MM.1S (cell line): ENCODE data around the gene ALLC.

Experiments
- DNase-seq: peaks from one replicate; pipeline ENCODE4 v3.0.0-alpha.2; 2015
- H2AFZ ChIP-seq: fragments of 300-600 bp; sonication (generic); 2 replicates; pipeline ENCODE4 v1.6.0; 2016; ENCODE audit warnings: antibody characterized with exemption, low read length
- H3F3A ChIP-seq: fragments of 300-600 bp; sonication (generic); 2 replicates; pipeline ENCODE4 v1.6.1; 2016; ENCODE audit warnings: mild to moderate bottlenecking, antibody characterized with exemption, low read length, moderate library complexity, mixed read lengths; ENCODE audit not compliant: insufficient read depth
- H3K27ac ChIP-seq: fragments of 300-600 bp; sonication (generic); 2 replicates; pipeline ENCODE4 v1.5.1; 2016; ENCODE audit warnings: mild to moderate bottlenecking, low read length
- H3K27me3 ChIP-seq: fragments of 300-600 bp; sonication (generic); replicated peaks from 2 replicates; pipeline ENCODE4 v1.6.0; 2016; ENCODE audit warnings: low read length; ENCODE audit not compliant: insufficient read depth
- H3K36me3 ChIP-seq: fragments of 300-600 bp; sonication (generic); replicated peaks from 2 replicates; pipeline ENCODE4 v1.6.1; 2016; ENCODE audit warnings: mild to moderate bottlenecking, low read length, mixed read lengths; ENCODE audit not compliant: insufficient read depth
- H3K4me1 ChIP-seq: fragments of 300-600 bp; sonication (generic); 2 replicates; pipeline ENCODE4 v1.6.1; 2016; ENCODE audit warnings: low read length, mixed read lengths
- H3K4me2 ChIP-seq: fragments of 300-600 bp; sonication (generic); 2 replicates; pipeline ENCODE4 v1.6.0; 2016; ENCODE audit warnings: low read depth, low read length
- H3K4me3 ChIP-seq: fragments of 300-600 bp; sonication (generic); 2 replicates; pipeline ENCODE4 v1.5.1; 2016; ENCODE audit warnings: low read length, mixed read lengths
- H3K79me2 ChIP-seq: fragments of 300-600 bp; sonication (generic); 2 replicates; pipeline ENCODE4 v1.6.1; 2016; ENCODE audit warnings: mixed run types, low read length, mixed read lengths
- H3K9ac ChIP-seq: fragments of 300-600 bp; sonication (generic); 2 replicates; pipeline ENCODE4 v1.6.1; 2016; ENCODE audit warnings: low read length, mixed read lengths
- H3K9me2 ChIP-seq: fragments of 300-600 bp; sonication (generic); replicated peaks from 2 replicates; pipeline ENCODE4 v1.6.1; 2016; ENCODE audit warnings: mild to moderate bottlenecking, low read length, mixed read lengths; ENCODE audit not compliant: insufficient read depth
- H3K9me3 ChIP-seq: fragments of 300-600 bp; sonication (generic); replicated peaks from 2 replicates; pipeline ENCODE4 v1.6.1; 2016; ENCODE audit warnings: mild to moderate bottlenecking, low read length, mixed read lengths; ENCODE audit not compliant: insufficient read depth
- H4K20me1 ChIP-seq: fragments of 300-600 bp; sonication (generic); 2 replicates; pipeline ENCODE4 v1.6.1; 2016; ENCODE audit warnings: mild to moderate bottlenecking, low read length, moderate library complexity, mixed read lengths; ENCODE audit not compliant: insufficient read depth
- EZH2 ChIP-seq: fragments of 300-600 bp; sonication (generic); optimal IDR thresholded peaks from 2 replicates; pipeline ENCODE3; 2017; ENCODE audit warnings: low read depth, mild to moderate bottlenecking, antibody characterized with exemption, low read length, mixed read lengths
- EZH2phosphoT487 ChIP-seq: fragments of 300-600 bp; sonication (generic); IDR thresholded peaks from 2 replicates; pipeline ENCODE4 v1.6.1; 2018; ENCODE audit warnings: antibody characterized with exemption, low read length
- TF ChIP-seq, protein P1 (sequence below): fragments of 300-600 bp; sonication (generic); IDR thresholded peaks from 2 replicates; pipeline ENCODE4 v1.5.1; 2016; ENCODE audit warnings: antibody characterized with exemption, low read length, mixed read lengths

Gene ALLC

DNA sequence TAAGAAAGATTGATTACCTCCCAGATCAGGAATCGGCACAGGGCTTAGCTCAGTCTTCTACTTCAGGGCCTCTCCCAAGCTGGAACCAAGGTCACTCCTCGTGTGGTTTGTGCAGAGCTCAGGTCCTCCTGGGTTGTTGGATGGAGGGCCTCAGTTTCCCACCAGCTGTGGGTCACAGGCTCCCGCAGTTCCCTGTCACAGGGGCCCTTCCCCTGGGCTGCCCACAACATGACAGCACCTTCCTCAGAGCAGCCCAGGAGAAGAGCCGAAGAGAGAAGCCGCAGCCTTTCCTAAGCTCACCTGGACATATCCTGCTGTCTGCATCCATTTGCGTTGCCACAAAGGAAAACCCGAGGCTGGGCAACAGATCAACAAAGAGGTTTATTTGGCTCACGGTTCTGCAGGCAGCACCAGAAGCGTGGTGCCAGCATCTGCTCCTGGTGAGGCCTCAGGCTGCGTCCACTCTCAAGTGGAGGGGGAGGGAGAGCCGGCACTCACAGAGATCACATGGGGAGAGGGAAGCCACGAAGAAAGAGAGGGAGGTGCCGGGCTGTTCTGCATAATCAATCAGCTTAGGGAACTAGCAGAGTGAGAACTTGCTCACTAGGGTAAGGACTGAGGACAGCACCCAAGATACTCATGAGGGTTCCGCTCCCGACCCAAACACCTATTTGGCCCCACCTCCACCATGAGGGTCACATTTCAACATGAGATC lies 13.0 kb upstream of the ALLC start:
- Histone ChIP-seq H2AFZ (no peak overlapping the region), H3K4me2 (no peak overlapping the region), H4K20me1 (no peaks in the 10 kb centered on the region), H3K27me3 (no peaks in the 10 kb centered on the region), H3K9ac (no peak overlapping the region), H3F3A (no peaks in the 10 kb centered on the region), H3K4me3 (no peak overlapping the region), H3K4me1 (no peaks in the 10 kb centered on the region), H3K36me3 (no peaks in the 10 kb centered on the region), H3K9me2 (no peaks in the 10 kb centered on the region), H3K79me2 (no peaks in the 10 kb centered on the region), H3K9me3 (no peaks in the 10 kb centered on the region), H3K27ac (no peak overlapping the region)
- no peak for DNase-seq
- TF ChIP-seq, protein P1, sequence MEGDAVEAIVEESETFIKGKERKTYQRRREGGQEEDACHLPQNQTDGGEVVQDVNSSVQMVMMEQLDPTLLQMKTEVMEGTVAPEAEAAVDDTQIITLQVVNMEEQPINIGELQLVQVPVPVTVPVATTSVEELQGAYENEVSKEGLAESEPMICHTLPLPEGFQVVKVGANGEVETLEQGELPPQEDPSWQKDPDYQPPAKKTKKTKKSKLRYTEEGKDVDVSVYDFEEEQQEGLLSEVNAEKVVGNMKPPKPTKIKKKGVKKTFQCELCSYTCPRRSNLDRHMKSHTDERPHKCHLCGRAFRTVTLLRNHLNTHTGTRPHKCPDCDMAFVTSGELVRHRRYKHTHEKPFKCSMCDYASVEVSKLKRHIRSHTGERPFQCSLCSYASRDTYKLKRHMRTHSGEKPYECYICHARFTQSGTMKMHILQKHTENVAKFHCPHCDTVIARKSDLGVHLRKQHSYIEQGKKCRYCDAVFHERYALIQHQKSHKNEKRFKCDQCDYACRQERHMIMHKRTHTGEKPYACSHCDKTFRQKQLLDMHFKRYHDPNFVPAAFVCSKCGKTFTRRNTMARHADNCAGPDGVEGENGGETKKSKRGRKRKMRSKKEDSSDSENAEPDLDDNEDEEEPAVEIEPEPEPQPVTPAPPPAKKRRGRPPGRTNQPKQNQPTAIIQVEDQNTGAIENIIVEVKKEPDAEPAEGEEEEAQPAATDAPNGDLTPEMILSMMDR, result no peak
- TF ChIP-seq EZH2phosphoT487, result no peak

DNA sequence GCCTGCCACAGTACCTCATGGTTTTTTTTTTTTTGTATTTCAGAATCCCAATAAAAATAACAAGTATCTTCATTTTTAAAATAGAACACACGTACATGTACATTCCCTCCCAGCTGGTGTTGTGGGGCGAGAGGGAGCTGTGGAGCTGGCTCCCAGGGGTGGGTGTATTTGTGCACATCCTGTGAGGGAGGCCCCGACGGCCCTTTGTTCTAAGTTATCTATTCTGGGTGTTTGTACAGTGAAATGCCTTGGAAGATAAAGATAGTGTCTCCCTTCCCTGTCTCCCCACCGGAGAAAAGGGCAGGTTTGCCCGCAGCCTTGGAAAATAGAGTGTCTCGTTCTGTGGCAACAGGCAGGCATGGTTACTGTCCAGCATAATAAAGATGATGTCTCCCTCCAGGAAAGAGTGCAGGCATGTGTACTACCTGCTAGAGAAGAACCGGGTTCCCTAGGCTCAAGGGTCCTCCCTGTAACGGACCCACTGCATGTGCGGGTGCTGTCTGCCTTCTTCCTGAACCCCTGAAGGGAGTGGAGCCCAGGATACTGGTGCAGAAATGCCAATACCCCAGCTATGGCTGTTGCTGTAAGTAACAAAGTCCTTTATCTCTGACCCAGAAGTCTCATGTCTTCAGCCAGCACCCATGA lies 12.1 kb upstream of the ALLC start:
- Histone ChIP-seq H3F3A (no peaks in the 10 kb centered on the region), H3K27ac (no peak overlapping the region), H3K9me3 (no peaks in the 10 kb centered on the region), H3K4me2 (no peak overlapping the region), H3K4me3 (no peak overlapping the region), H2AFZ (no peak overlapping the region), H3K9ac (no peak overlapping the region), H3K9me2 (no peaks in the 10 kb centered on the region), H4K20me1 (no peaks in the 10 kb centered on the region), H3K36me3 (no peaks in the 10 kb centered on the region), H3K27me3 (no peaks in the 10 kb centered on the region), H3K4me1 (no peaks in the 10 kb centered on the region), H3K79me2 (no peaks in the 10 kb centered on the region)
- TF ChIP-seq, protein P1, result no peak
- TF ChIP-seq EZH2 (no peak), EZH2phosphoT487 (no peak)
- DNase-seq, result no peak

DNA sequence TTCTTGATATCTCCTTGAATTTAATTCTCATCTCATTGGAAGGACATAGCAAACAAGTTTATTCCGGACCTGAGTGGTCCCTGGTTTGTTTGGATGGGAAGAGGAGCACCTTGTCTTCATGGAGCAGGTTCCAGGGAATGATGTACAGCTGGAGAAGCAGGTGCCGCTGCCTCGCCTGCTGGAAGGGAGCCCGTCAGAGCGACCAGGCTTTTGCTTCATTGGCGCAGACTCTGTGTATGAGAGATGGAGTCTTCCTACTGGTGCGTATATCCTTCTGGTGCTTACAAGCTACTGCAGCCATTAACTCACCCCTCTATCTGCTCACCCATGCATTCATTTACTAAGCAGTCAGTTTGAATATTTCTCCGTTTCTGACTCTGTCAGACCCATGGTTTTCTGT lies 11.6 kb upstream of the ALLC start:
- H2AFZ ChIP-seq, result no peak overlapping the region
- no peaks in the 10 kb centered on the region for H3F3A ChIP-seq
- no peak overlapping the region for H3K4me2 ChIP-seq
- H3K27ac ChIP-seq, result no peak overlapping the region
- H3K9me3 ChIP-seq, result no peaks in the 10 kb centered on the region
- no peak overlapping the region for H3K9ac ChIP-seq
- no peaks in the 10 kb centered on the region for H3K36me3 ChIP-seq
- TF ChIP-seq, protein P1, result no peak
- TF ChIP-seq EZH2phosphoT487, result no peak
- TF ChIP-seq EZH2, result no peak
- H4K20me1 ChIP-seq, result no peaks in the 10 kb centered on the region
- no peaks in the 10 kb centered on the region for H3K79me2 ChIP-seq
- no peaks in the 10 kb centered on the region for H3K27me3 ChIP-seq
- no peaks in the 10 kb centered on the region for H3K4me1 ChIP-seq
- no peak for DNase-seq
- H3K4me3 ChIP-seq, result no peak overlapping the region
- H3K9me2 ChIP-seq, result no peaks in the 10 kb centered on the region
